ENCODE data around the gene GPX6.
"Not testable (repeated sequence)": the region's sequence is repeated elsewhere in the genome, so short reads cannot be mapped to it uniquely, and the experiment has no call there.

Gene GPX6

GRCh38 chr6:28523241-28523622 is 7.6 kb upstream of the GPX6 start:
- no peak for DNase-seq

- no peak for DNase-seq
Measured at GRCh38 chr6:28522594-28523240, 7.1 kb upstream of the GPX6 start.

GRCh38 chr6:28517964-28518363 is 2.4 kb upstream of the GPX6 start:
- DNase-seq, result no peak

- not testable (repeated sequence) for DNase-seq
Measured at GRCh38 chr6:28512387-28512786, 3.2 kb downstream of the GPX6 start.

GRCh38 chr6:28511628-28512300 is 3.8 kb downstream of the GPX6 start:
- no peak for DNase-seq

- DNase-seq, result no peak
Measured at GRCh38 chr6:28506807-28507475, 8.7 kb downstream of the GPX6 start.

- no peak for DNase-seq
Measured at GRCh38 chr6:28505733-28506132, 9.9 kb downstream of the GPX6 start.

- not testable (repeated sequence) for DNase-seq
Measured at GRCh38 chr6:28502709-28503305, 12.8 kb downstream of the GPX6 start.

- DNase-seq, result not testable (repeated sequence)
Measured at GRCh38 chr6:28502136-28502535, 13.5 kb downstream of the GPX6 start.

- no peak for DNase-seq
Measured at GRCh38 chr6:28501259-28501658, 14.3 kb downstream of the GPX6 start.

- no peak for DNase-seq
Measured at GRCh38 chr6:28497893-28498292, 17.7 kb downstream of the GPX6 start.

GRCh38 chr6:28497306-28497705 is 18.3 kb downstream of the GPX6 start:
- no peak for DNase-seq

GRCh38 chr6:28496099-28496779 is 19.4 kb downstream of the GPX6 start:
- no peak for DNase-seq

- DNase-seq, result no peak
Measured at GRCh38 chr6:28491984-28492317, 23.6 kb downstream of the GPX6 start.

- no peak for DNase-seq
Measured at GRCh38 chr6:28490205-28490890, 25.2 kb downstream of the GPX6 start.

- no peak for DNase-seq
Measured at GRCh38 chr6:28489366-28490204, 26.0 kb downstream of the GPX6 start.

- no peak for DNase-seq
Measured at GRCh38 chr6:28488916-28489365, 26.7 kb downstream of the GPX6 start.

GRCh38 chr6:28486988-28487742 is 28.4 kb downstream of the GPX6 start:
- no peak for DNase-seq

GRCh38 chr6:28486533-28486932 is 29.1 kb downstream of the GPX6 start:
- DNase-seq, result no peak

- no peak for DNase-seq
Measured at GRCh38 chr6:28485482-28485881, 30.1 kb downstream of the GPX6 start.
